Activated CD8-positive, alpha-beta memory T cell treated with anti-CD3 and anti-CD28 coated beads, Interleukin-2, amount 50 U/mL, for 24 hours (primary cell): ENCODE measurements around the gene ENAH.
"Not testable (repeated sequence)": the region's sequence is repeated elsewhere in the genome, so short reads cannot be mapped to it uniquely, and the experiment has no call there.

Experiments used
- DNase-seq: peaks from one replicate; pipeline ENCODE4 v3.0.0-alpha.2; 2020; ENCODE audit errors: extremely low read depth

Gene ENAH

GRCh38 chr1:225674381-225674780 is 21.5 kb upstream of the ENAH start:
- DNase-seq: no peak

DNA sequence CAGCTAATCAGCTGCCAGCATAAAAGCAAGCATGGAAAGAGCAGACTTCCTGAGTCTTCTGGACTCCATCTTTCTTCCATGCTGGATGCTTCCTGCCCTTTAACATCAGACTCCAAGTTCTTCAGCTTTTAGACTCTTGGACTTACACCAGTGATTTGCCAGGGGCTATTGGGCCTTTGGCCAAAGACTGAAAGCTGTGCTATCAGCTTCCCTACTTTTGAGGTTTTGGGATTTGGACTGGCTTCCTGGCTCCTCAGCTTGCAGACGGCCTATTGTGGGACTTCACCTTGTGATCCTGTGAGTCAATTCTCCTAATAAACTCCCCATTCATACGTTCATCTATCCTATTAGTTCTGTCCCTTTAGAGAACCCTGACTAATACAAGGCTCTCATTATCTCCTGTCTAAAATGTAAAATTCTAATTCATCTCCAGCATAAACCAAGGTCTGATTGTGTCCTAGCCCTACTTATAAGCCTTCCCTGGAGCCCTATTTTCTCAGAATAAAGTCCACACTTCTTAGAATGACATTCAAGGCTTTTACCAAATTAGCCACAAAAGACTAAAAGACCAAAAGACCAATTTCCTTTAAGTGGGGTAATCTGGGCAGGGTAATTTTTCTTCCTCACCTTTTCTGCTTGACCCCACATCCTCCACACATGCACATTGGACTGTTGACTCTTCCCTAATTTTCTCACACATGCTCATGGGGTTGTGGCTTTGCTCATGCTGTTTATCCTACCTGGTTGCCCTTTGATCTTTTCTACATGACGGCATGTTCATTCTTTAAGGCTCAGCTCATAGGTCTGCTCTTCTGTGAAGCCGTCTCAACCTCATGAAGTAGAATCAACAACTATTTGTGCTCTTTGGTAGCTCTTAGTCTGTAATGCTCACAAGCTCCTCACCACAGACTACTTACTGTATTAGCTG is 18.1 kb upstream of the ENAH start:
- no peak for DNase-seq

DNA sequence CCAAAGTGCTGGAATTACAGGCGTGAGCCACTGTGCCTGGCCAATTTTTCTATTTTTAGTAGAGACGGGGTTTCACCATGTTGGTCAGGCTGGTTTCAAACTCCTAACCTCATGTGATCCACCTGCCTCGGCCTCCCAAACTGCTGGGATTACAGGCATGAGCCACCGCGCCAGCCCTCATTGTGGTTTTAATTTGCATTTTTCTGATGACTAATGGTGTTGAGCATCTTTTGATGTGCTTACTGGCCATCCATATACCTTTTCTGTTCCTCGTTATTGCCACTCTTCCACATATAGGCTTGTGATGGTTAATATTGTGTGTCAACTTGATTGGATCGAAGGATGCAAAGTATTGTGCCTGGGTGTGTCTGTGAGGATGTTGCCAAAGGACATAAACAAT is 17.4 kb upstream of the ENAH start:
- DNase-seq: no peak

DNA sequence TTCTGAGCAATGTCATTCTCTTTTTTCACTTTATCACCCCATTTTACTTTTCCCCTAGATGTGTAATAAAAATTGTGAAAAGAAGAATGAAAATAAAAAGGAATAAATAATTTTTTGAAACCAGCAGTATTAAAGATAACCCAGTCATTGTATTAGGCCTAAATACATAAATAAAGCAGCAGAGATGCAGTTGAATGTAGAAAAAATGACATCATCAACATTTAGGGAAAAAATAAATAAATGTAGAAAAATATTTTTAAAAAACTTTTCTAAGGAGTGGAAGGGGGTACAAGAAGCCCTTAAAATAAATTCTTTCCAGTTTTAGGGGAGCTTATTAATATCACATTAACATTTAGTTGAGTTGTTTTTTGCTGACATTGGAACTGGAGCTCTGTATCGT is 15.3 kb upstream of the ENAH start:
- DNase-seq: no peak

GRCh38 chr1:225667362-225667761 is 14.4 kb upstream of the ENAH start:
- no peak for DNase-seq

DNA sequence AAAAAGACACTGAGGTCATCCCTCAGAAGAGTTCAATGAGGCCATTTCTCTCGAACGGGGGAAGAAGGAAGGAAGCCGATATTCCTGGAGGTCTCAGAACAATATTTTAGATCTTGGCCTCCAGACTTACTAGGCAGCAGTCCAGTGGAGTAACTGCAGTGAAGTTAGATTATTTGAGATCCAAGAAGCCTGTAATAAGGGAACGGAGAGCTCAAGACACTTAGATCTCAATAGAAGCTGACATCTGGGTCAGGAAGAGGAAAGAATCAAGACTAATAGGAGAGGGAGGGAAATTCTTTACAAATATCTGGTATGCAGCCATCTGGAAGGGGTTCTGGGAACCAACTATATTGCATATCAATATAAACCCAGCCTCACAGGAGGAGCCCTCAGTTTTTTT is 13.6 kb upstream of the ENAH start:
- DNase-seq: no peak

DNA sequence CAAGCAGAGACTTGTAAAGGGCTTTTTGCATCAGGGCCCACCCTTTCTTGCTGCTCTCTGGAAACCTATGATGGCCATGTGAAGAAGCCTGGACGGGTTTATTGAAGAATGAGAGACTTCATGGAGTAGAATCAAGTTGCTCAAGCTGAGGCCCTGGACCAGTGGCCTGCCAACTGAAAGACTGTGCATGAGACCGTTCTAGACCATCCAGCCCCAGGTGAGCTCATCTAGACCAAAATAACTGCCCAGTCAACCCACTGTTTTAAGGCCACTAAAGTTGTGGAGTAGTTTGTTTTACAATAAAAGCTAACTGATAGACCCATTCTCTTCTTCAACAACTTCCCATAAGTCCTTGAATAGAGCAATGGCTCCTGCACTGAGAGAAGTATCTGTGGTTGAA is 11.8 kb upstream of the ENAH start:
- DNase-seq: no peak

DNA sequence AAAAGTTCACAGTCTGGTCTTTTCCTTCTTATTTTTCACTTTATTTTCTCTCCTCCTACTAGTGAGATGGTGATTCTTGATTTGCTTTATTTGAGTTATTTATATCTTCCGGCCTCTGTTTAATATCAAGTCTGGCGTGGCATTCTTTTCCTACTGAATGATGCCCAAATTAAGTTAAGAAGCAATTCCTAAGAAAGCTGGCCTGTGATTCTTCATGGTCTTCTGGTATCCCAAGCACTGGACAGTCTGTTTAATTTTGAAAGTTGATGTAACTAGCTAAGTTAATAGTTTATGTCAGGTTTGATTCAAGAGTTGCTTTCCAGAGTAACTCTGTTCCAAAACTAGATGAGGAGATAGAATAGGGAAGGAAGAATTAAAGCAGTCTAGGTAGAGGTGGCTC is 9.2 kb upstream of the ENAH start:
- DNase-seq: no peak

DNA sequence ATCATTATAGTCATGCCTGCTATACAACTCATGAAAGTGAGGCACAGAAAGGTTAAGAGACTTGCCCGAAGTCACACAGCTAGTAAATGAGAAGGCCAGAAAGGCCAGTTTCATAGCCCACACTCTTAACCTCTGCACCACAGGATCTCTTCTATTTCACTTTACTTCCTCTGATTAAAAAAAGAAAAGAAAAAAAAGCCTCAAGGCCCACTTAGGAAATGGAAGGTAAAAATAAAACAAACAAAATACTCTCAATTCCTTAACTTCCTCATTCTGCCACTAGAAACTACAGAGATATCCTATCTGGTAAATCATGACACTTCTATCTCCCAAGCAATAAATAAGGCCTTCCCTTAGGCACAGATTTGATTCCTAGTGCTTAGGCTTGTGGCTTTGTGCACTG is 7.6 kb upstream of the ENAH start:
- no peak for DNase-seq

DNA sequence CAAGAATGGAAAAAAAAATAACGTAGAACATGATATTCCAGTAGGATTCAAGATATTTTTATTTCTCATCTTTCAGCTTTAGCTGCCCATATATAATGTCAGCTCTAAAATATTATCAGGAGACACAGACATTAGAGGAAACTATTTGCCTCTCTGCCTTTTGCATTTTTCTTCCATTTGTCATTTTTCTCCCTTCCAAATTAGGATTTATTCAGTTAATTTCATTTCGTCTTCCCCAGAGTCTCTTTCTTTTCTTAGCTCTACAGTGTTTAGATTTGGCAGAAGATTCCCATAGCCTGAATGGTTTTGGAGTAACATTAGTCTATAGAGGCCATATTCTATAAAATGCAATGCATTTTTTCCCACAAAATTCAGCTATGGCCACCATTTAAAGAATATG is 5.1 kb upstream of the ENAH start:
- no peak for DNase-seq

GRCh38 chr1:225657462-225657989 is 4.6 kb upstream of the ENAH start:
- no peak for DNase-seq

GRCh38 chr1:225656259-225656655 is 3.3 kb upstream of the ENAH start:
- not testable (repeated sequence) for DNase-seq

DNA sequence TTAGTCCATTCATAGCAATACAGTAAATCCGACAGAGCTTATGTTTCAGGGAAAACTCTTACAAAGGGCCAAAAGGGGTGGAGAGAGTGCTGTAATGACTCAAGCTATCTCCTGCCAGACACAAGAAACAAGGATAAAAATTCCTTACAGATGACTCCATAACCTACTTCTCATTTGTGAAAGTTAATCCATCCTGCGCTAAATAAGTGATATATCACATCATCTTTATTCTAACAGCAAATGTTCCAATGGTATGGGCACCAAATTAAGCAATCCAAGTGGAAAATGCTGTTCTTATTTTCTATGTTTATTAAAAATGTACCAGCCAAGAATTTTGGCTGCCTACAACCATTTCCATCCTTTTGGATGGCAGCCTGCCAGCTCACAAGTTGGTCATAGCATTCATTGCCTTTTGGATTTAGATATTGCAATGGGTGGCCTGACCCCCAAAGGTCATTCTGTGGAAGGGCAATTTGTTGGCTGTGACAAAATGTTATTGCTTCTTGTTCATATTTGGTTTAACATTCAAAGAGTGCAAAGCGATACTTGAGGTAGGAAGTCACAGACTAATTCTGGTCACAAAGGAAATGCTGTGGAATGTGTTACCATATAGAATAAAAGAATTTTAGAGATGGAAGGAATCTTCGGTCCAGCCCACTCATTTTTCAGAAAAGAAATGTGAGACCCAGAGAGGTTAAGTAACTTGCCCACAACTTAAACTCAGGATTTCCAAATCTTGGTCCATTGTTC is 2.8 kb upstream of the ENAH start:
- no peak for DNase-seq

GRCh38 chr1:225654688-225655508 is 2.0 kb upstream of the ENAH start:
- DNase-seq: no peak

- DNase-seq: no peak
Measured at GRCh38 chr1:225654277-225654597, 1.3 kb upstream of the ENAH start.

GRCh38 chr1:225653463-225654276 is 747 bp upstream of the ENAH start:
- no peak for DNase-seq

DNA sequence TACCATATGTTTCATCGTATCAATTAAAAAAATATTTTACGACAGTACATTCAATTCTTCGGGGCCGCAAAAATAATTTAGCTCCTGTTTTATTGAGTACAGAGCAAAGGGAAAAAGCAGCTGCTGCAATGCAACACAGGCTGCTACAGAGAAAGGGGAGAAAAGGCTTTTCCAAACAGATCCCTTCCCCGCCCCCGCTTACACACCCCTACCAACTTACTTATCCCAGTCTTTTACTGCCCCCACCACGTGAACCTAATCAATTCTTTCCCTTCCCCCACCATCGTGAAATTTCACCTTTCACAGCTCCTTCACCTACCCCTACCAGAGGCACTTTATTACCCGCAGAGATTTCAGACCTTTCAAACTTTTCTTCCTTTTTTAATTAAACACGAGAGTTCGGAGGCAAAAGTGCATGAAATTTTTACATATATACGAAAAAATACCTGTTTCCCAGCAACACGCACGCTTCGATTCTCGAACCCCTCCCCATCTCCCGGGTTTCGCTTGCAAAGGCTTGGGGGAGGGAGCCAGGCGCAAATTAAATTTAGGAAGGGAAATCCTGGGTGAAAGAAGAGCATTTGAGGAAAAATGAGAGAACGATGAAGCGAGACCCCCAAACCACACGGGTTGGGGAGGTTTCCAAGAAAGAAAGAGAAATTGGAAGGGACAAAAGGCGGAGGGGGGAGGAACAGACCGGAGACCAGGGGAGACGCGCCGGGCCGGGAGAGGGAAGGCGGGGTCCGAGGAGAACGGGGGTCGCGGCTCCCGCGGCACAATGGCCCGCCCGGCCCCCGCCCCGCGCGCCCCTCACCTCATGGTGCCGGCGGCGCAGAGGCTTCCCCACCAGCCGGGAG is 823 bp downstream of the ENAH start:
- no peak for DNase-seq

DNA sequence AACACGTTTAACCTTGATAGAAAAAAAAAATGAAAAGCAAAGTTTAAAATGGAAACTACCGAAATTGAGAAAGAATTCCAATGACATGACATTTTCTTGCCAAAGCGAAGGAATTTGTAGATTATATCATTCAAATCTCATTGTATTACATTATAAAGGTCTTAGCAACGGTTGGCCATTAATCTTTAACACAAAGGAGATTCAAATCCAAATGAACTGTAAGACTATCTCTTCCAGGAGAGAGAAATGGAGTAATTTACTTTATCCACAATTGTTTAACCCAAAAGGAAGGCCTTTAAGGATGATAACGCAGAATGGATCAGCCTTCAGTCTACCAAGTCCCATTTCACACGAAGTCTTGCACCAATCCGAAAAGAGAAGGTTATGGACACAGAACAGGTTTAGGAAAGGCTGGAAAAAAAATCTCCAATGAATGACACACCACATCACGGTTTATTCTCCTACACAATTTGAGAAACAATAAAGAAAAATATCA is 1.5 kb downstream of the ENAH start:
- no peak for DNase-seq

- no peak for DNase-seq
Measured at GRCh38 chr1:225650179-225650578, 2.7 kb downstream of the ENAH start.
